ENCODE results near the gene A1CF.
A peak's percentile ranks its signal among the peaks of the same experiment; 100 is the strongest.

- no peak for TF ChIP-seq EZH2 (IDR thresholded peaks at IDR 0.05; ENCODE audit: low read depth)
- TF ChIP-seq CTCF (conservative IDR thresholded peaks at IDR 0.05), result peak; percentile 76
Measured at GRCh38 chr10:50788951-50789945, 96.2 kb downstream of the A1CF start.
